HuH-7.5 (cell line): ENCODE results near the gene KXD1.
"Not testable (repeated sequence)": the region's sequence is repeated elsewhere in the genome, so short reads cannot be mapped to it uniquely, and the experiment has no call there.

Experiments used
- DNase-seq: peaks from one replicate; pipeline ENCODE4 v3.0.0; 2011; ENCODE audit warnings: low spot score

Gene KXD1

DNA sequence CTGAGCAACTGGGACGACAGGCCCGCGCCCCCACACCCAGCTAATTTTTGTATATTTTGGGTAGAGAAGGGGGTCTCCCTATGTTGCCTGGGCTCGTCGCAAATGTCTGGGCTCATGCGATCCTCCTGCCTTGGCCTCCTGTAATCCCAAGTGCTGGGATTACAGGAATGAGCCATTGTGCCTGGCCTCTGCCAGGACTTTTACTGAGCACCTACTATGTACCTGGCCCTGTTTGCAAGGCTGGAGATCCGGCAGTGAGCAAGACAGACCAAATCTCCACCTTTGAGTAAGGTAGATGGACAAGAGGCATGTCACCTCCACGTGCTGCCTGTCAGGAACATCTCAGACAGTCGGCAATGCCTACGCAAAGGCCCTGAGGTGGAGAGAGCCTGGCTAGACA, 21.2 kb upstream of the KXD1 start:
- no peak for DNase-seq

DNA sequence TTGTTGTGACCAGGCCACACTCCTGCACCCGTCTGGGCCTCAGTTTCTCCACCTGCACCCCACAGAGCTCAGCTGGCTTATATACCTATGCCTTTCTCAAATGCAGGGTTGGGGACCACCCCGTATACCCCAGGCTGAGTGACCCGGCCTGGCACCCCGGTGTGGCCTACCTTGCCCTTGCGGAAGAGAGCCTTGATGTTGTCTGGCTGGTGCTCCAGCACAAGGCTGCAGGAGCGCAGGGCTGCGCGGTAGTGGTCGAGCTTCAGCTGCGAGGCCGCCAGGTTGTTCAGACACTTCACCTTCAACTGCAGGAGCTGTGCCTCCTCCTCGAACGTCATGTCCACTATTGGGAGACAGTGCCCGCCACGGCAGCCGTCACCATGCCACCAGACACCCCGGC, 20.2 kb upstream of the KXD1 start:
- DNase-seq, result no peak

DNA sequence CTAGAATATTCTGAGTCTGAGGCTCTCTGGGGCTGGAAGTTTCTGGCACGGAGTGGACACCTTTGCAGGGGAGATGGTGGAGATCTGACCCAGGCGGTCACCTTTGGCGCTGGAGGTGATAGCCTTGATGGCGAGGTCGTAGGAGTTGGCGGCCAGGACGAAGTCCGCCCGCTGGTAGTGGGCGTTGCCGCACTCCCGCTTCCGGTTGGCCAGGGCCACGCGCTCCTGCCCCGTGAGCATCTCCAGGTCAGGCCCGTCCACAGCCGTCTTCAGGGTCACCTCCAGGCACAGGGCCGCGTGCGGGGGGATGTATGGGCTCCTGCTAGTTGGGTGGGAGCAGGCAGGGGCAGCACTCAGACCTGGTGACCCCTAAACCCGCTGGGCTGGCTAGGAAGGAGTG, 19.6 kb upstream of the KXD1 start:
- no peak for DNase-seq

DNA sequence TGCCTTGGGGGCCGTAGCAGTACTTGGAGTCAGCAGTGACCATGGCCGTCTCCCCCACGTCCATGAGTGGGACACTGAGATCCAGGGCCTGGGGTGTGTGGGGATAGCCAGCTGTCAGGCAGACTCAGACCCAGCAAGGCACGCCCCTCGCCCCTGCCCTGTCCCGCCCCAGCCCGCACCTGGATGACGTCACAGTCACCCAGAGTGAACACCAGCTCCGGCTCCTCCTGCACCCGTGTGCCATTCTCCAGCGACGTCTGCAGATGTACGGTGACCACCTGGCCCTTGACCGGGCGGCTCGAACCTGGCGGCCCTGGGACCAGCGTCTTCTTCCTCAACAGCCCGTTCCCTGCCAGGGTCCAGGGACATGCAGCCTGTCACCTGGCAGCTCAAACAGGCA, 18.3 kb upstream of the KXD1 start:
- DNase-seq, result no peak

- not testable (repeated sequence) for DNase-seq
These were observed 17.5 kb upstream of the KXD1 start for GRCh38 chr19:18540200-18540599.

- no peak for DNase-seq
These were observed 16.2 kb upstream of the KXD1 start for GRCh38 chr19:18541258-18541991.

- DNase-seq, result peak; percentile 63
These were observed 15.4 kb upstream of the KXD1 start for GRCh38 chr19:18541992-18542940.

DNA sequence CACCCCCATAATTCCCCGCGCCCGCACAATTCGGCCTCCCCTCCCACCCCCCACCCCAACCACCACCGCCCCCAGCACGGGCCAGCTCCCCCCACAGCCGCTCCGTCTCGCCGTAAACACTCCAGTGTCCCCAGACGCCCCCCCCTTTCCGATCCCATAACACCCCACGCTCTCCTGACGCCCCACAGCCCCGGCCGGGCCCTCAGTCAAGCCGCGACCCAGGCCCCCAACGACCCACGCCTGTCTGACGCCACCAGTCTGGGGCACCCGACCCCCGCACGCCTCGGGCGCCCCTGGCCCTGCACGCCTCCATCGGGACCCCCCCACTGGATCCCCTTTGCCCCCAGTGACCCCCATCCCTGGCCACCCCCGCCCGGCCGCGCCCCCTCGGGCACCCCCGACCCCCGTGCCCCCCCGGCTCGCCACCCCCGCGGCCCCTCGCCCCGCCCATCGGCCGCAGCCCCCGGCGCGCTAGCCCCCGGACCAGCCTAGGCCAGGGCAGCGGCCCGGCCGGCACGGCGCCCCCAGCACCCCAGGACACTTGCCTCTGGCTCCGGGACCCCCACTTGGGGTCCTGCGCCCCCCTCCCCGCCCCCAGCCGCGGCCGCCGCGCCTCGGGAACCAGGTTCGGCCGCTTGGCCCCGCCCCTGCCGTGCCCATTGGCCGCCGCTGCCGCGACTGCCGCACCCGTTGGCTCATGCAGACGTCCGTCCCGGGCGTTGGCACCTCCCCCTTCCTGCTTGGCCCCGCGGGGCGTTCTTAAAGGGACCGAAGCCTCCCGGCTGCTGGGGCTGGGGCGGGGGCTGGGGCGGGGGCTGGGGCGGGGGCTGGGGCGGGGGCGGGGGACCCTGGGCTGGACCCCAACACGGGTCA, 14.5 kb upstream of the KXD1 start, which contains the start of gene FKBP8:
Gene FKBP8 (minus strand): TSS at position 633 of the 873 bp plus-strand sequence. CDS start 1,603 bp downstream, outside the sequence.
- peak; percentile 98 for DNase-seq

GRCh38 chr19:18543814-18544475, 13.7 kb upstream of the KXD1 start:
- DNase-seq, result peak; percentile 67

DNA sequence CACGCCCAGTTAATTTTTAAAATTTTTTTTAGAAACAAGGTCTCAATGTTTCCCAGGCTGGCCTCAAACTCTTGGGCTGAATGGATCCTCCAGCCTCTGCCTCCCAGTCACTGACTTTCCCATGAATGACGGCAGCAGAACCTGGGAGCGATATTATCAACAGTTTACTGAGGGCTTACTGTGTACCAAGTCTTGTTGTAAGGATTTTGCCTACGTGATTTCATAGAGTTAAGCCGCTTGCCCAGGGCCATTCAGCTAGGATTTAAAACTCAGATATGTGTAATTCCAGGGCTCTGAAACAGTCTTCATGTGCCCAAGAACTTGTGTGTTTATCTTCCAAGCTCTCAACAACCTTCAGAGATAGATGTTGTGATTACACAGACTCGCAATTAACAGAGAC, 6.0 kb upstream of the KXD1 start:
- no peak for DNase-seq

DNA sequence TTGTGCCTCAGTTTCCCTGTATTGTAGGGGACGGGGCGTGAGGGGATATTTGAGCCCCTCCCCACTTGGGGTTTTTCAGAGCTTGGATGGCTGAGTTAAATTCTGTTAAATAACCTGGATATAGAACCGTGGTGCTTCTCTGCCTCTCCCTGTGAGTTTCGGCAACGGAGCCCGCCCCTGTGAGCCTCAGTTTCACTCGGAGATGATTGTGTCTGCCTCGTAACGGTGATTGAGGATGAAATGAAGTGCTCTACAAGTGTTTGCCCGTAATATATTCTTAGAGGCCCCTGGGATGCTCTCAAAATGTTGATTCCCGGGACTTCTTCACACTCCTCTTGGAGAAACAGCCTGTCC, 509 bp downstream of the KXD1 start:
- no peak for DNase-seq

GRCh38 chr19:18558604-18559003, 934 bp downstream of the KXD1 start:
- DNase-seq, result no peak

- no peak for DNase-seq
These were observed 2.0 kb downstream of the KXD1 start for GRCh38 chr19:18559685-18560084.

DNA sequence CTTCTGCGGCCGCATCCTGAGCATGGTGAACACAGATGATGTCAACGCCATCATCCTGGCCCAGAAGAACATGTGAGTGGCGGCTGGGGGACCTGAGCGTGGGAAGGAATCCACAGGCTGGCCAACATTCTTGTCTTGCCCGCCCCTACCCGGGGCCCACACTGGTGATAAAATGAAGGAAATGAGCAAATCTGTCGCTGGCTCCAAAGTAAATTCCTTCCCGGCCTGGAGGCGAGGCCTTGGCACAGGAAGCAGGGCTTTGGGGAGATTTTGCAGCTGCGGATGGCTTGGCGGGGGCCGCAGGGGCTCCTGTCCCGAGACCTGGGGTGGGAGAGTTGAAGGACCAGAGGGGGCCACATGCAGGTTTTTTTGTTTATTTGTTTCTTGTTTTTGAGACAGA, 4.4 kb downstream of the KXD1 start:
- DNase-seq, result no peak

DNA sequence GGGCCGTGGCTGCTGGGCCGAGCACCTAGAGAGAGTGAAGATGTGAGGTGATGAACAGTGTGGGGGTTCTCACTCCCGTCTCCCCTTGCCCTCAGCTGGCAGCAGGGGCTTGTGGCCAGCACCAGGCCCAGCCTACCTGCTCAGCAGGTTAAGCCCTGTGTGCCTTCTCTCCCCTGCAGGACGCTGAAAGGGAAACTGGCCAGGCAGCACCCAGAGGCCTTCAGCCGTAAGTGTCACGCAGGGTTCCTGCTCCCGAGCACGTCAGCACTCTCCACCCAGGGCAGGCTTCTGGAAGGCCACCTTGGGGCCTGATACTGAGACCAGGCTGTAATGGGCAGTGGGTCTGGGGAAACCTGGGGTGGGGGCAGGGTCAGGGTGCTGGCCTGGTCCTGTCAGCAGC, 9.3 kb downstream of the KXD1 start:
- DNase-seq, result no peak

DNA sequence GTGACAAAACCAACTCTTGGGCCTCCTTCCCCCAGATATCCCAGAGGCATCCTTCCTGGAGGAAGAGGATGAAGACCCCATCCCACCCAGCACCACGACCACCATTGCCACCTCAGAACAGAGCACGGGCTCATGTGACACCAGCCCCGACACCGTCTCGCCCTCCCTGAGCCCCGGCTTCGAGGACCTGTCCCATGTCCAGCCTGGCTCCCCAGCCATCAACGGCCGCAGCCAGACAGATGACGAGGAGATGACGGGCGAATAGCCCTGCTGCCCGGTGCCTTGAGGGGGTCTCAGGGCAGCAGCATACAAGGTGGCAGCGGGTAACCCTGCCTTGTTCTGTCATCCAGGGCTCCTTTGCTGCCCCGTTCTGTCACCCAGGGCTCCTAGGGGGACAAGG, 10.7 kb downstream of the KXD1 start:
- no peak for DNase-seq

DNA sequence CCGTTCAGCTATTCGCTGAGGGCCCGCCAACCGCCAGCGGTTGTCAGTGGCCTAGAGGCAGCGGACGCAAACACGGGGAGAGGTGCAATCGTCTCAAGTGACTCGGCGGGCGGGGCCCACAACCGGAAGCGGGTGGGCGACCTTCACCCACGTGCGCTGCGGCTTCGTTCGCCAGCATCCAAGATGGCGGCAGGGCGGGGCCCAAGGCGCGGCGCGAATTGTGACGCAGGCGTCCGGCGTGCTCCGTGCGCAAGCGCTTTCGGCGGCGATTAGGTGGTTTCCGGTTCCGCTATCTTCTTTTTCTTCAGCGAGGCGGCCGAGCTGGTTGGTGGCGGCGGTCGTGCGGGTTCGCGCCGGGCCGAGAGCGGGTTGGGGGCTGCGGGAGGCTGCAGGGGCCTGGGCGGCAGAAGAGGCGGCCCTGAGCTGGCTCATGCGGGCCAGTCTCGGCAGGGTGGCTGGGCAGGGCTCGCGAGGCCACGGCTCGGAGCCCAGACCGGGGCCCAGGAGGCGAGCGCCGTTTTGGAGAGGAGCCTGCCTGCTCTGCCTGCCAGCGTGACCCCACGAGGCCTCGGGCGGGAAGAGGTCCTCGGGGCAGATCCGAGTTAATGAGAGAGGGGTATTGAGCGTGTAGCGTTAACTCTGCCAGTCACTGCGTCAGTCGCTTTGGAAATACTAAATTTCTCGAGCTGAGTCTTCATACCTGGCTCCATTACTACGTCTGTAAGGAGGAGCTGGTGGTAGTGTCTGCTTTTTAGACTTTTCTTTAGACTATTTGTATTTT, 14.1 kb downstream of the KXD1 start, which contains the start of gene UBA52:
Gene UBA52 (plus strand): TSS at position 294 of the 781 bp plus-strand sequence. CDS start 1,444 bp downstream, outside the sequence.
- DNase-seq, result peak; percentile 91

- DNase-seq, result no peak
These were observed 17.1 kb downstream of the KXD1 start for GRCh38 chr19:18574691-18575291.

DNA sequence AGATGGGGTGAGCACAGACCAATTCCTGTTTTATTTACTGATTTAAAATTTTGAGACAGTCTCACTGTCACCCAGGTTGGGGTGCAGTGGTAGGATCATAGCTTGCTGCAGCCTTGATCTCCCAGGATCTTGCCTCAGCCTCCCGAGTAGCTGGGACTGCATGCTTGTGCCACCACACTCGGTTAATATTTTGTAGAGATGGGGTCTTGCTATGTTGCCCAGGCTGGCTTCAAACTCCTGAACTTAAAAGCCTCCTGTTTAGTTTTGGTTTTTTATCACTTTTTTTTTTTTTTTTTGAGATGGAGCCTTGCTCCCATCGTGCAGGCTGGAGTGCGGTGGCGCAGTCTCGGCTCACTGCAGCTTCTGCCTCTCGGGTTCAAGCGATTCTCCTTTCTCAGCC, 18.7 kb downstream of the KXD1 start:
- DNase-seq, result no peak

DNA sequence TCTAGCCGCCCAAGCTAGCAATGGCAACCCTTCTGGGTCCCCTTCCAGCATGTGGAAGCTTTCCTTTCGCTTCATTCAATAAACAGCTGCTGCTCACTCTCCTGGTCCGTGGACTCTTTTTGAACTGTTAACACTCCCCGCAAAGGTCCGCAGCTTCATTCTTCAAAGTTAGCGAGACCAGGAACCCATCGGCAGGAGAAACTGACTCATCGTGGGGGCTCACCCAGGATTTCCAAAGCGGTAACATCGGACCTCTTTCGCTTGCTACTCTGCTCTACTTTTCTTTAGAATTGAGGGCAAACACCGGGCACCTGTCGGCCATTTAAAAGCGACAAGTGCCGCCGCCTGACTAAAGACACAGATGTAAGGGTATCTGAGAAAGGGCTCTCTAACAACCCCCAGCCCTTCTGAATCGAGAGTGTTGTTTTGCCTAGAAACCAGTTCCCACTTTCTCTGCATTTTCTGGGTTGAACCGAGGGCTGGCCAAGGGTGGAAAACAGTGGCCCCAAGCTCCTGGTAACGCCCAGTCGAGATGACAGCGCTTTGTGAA, 19.8 kb downstream of the KXD1 start:
- DNase-seq, result no peak
